Measurements from ENCODE around the gene C1QA. TPM values are rescaled to one million over a fixed set of nuclear protein-coding genes. Genes with fewer than 3 reads are reported as not detected.
A peak's percentile ranks its signal among the peaks of the same experiment; 100 is the strongest.
"Not testable (repeated sequence)": the region's sequence is repeated elsewhere in the genome, so short reads cannot be mapped to it uniquely, and the experiment has no call there.

C1QA gene
- total and polyA plus RNA-seq, 4 donors = 23.3 to 66.2 (median 36.5) TPM

DNA sequence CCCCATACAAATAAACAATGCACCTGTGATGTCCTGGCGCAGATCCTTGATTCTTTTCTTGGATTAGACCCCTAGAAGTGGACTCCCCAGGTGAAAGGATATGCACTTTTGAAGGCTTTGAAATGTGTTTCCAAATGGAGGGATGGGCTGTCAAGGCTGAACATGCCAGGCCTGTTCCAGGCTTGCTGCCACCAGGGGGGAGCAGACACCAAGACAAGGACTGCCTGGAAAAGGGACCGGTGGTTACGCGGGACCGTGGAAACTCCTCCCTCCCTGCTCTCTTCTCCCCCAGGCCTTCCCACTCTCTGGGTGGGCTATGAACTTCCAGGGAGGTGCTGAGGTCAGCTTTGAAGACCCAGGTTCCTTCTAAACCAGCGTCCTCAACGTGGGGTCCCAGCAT, 29.3 kb downstream of the C1QA start:
- Histone ChIP-seq H3K27ac (ENCODE audit: low read depth, low read length) (no peak overlapping the region), H3K36me3 (ENCODE audit: control insufficient read depth, insufficient read depth, low read length) (no peaks in the 10 kb centered on the region), H3K9me3 (ENCODE audit: control insufficient read depth, insufficient read depth, low read length) (no peaks in the 10 kb centered on the region), H3K4me1 (ENCODE audit: control insufficient read depth, insufficient read depth, low read length) (peaks cover 7% of the 10 kb centered on the region), H3K27me3 (ENCODE audit: control insufficient read depth, insufficient read depth, low read length) (no peaks in the 10 kb centered on the region), H3K4me3 (ENCODE audit: low read depth, low read length) (no peak overlapping the region)
- 28% methylated on average over 5 of the region's 7 CpGs for WGBS (ENCODE audit: insufficient coverage)
- DNase-seq (ENCODE audit: low read depth in 4 of 6, low spot score in 6 of 6) = peak in 2 of 6 donors; percentile 77 to 82

DNA sequence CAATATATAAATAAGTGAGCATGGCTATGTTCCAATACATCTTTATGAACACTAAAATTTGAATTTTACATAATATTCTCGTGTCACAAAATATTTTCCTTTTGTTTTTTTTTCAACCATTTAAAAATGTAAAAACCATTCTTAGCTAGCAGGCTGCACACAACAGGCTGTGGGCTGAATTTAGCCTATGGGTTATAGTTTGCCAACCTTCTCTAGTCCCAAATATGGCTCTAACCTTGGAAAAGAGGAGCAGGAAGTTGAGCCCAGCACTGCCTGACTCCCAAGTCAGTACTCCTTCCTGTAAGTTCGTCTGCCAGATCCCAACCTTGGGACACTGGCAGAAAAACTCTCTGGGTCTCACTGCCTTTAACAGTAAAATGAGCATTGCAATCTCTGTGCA, 30.0 kb downstream of the C1QA start:
- WGBS (ENCODE audit: insufficient coverage) = 78% methylated on average over 2 of the region's 2 CpGs
- H3K27ac ChIP-seq (ENCODE audit: low read depth, low read length) = no peak overlapping the region
- H3K9me3 ChIP-seq (ENCODE audit: control insufficient read depth, insufficient read depth, low read length) = no peaks in the 10 kb centered on the region
- H3K4me3 ChIP-seq (ENCODE audit: low read depth, low read length) = no peak overlapping the region
- no peaks in the 10 kb centered on the region for H3K36me3 ChIP-seq (ENCODE audit: control insufficient read depth, insufficient read depth, low read length)
- peaks cover 2% of the 10 kb centered on the region for H3K27me3 ChIP-seq (ENCODE audit: control insufficient read depth, insufficient read depth, low read length)
- H3K4me1 ChIP-seq (ENCODE audit: control insufficient read depth, insufficient read depth, low read length) = peaks cover 7% of the 10 kb centered on the region
- no peak for DNase-seq (ENCODE audit: low read depth in 4 of 6, low spot score in 6 of 6)

DNA sequence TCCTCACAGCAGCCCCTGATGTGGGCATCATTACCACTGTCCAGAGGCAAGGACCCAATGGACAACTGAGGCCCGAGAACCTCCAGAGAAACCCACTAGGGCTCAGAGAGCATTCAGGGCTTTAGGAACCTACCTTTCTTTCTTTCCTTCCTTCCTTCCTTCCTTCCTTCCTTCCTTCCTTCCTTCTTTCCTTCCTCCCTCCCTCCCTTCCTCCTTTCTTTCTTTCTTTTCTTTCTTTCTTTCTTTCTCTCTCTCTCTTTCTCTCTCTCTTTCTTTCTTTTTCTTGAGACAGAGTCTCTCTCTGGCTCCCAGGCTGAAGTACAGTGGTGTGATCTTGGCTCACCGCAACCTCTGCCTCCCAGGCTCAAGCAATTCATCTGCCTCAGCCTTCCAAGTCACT, 32.4 kb downstream of the C1QA start:
- H3K27ac ChIP-seq (ENCODE audit: low read depth, low read length); H3K27me3 ChIP-seq (ENCODE audit: control insufficient read depth, insufficient read depth, low read length); H3K4me3 ChIP-seq (ENCODE audit: low read depth, low read length); H3K9me3 ChIP-seq (ENCODE audit: control insufficient read depth, insufficient read depth, low read length); DNase-seq (ENCODE audit: low read depth in 4 of 6, low spot score in 6 of 6); H3K36me3 ChIP-seq (ENCODE audit: control insufficient read depth, insufficient read depth, low read length): not testable (repeated sequence)
- 95% methylated on average over 2 of the region's 2 CpGs for WGBS (ENCODE audit: insufficient coverage)
- H3K4me1 ChIP-seq (ENCODE audit: control insufficient read depth, insufficient read depth, low read length) = peaks cover 19% of the 10 kb centered on the region

DNA sequence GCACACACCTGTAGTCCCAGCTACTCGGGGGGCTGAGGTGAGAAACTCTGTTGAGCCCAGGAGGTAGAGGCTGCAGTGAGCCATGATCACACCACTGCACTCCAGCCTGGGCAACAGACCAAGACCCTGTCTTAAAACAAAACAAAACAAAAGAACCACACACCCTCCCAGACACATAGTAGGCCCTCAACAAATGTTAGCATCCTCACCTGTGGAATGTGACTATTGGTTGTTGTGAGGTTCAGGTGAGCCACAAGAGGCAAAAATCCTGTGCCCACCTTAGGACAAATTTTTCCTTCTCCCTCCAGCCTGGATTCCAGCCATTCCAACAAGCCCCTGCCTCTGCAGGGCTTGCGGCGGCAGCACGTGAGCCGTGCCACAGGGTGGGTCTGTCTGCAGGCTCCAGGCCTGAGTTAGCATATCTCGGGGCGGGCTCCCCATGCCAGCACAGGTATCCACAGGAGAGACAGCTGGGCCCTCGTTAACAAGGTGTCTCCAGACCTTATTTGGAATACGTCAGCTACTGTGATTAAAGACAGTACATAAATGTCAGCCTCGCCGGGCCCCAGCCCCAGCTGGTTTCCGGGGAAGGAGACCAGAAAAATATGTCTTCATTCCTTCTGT, 34.0 kb downstream of the C1QA start:
- Histone ChIP-seq H3K9me3 (ENCODE audit: control insufficient read depth, insufficient read depth, low read length) (no peaks in the 10 kb centered on the region), H3K27ac (ENCODE audit: low read depth, low read length) (no peak overlapping the region), H3K36me3 (ENCODE audit: control insufficient read depth, insufficient read depth, low read length) (no peaks in the 10 kb centered on the region), H3K4me1 (ENCODE audit: control insufficient read depth, insufficient read depth, low read length) (peaks cover 19% of the 10 kb centered on the region), H3K4me3 (ENCODE audit: low read depth, low read length) (no peak overlapping the region), H3K27me3 (ENCODE audit: control insufficient read depth, insufficient read depth, low read length) (peaks cover 2% of the 10 kb centered on the region)
- WGBS (ENCODE audit: insufficient coverage) = 47% methylated on average over 11 of the region's 12 CpGs
- DNase-seq (ENCODE audit: low read depth in 4 of 6, low spot score in 6 of 6) = no peak

DNA sequence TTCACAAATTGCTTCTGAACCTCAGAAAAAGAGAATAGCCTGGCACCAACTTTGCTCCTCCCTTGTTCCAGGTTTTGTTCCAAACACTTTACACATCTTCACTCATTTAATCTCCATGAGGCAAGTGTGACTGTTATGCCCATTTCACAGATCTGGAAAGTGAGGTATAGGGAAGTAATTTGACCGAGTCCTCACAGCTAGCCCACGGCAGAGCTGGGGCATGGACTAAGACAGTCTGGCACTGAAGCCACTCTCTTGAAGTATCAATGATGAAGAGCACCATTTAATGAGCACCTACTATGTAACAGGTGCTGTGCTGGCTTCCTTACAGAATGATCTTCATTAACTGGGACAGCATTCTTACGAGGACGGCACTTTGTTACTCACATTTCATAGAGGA, 35.6 kb downstream of the C1QA start:
- H3K4me1 ChIP-seq (ENCODE audit: control insufficient read depth, insufficient read depth, low read length) = peaks cover 20% of the 10 kb centered on the region
- no peak for DNase-seq (ENCODE audit: low read depth in 4 of 6, low spot score in 6 of 6)
- no peak overlapping the region for H3K4me3 ChIP-seq (ENCODE audit: low read depth, low read length)
- no peaks in the 10 kb centered on the region for H3K9me3 ChIP-seq (ENCODE audit: control insufficient read depth, insufficient read depth, low read length)
- no peaks in the 10 kb centered on the region for H3K36me3 ChIP-seq (ENCODE audit: control insufficient read depth, insufficient read depth, low read length)
- peaks cover 2% of the 10 kb centered on the region for H3K27me3 ChIP-seq (ENCODE audit: control insufficient read depth, insufficient read depth, low read length)
- WGBS (ENCODE audit: insufficient coverage) = 93% methylated on average over 2 of the region's 4 CpGs
- H3K27ac ChIP-seq (ENCODE audit: low read depth, low read length) = no peak overlapping the region

DNA sequence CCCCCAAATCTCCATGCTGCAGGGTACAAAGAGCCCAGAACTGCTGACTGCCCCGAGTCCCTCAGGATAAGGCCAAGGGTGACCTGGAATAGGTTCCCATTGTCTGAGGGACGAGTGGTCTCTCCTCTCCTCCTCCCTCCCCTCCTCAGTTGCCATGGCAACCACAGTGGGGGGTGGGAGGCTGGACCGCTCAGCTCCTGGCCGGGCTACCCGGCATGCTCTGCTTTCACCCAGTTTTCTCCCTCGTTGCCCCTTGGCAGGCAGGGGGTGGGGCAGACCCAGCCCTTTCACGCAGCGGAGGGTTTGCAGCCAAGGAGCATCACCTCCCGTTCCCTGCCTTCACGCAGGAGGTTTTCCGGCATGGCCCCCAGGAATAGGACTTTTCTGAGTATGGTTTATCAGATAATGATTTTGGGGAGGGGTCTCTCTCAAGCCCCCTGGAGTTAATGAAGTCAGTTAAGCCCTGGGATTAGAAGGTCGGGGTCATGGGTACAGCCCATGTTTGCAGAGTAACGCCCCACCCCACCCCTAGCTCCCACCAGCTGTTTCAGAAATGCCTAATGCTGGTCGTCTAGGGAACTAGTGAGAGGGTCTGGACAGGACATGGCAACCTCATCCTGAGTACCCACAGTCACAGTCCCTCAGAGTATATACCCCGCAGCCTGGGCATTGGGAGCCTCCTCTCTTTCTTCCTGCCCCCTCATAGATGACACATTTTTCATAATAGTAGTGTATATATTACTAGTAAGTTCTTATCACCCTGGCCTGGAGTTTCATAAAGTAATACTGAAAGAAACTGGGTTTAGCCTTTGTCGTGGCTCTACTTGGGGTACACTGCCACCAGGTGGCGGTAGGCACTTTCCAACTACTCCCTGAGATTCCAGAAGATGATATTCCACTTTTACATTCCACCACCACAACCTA, 37.3 kb downstream of the C1QA start:
- Histone ChIP-seq H3K27me3 (ENCODE audit: control insufficient read depth, insufficient read depth, low read length) (peaks cover 2% of the 10 kb centered on the region), H3K4me3 (ENCODE audit: low read depth, low read length) (peak overlapping the region; percentile 7), H3K27ac (ENCODE audit: low read depth, low read length) (no peak overlapping the region), H3K36me3 (ENCODE audit: control insufficient read depth, insufficient read depth, low read length) (no peaks in the 10 kb centered on the region), H3K9me3 (ENCODE audit: control insufficient read depth, insufficient read depth, low read length) (no peaks in the 10 kb centered on the region), H3K4me1 (ENCODE audit: control insufficient read depth, insufficient read depth, low read length) (peaks cover 32% of the 10 kb centered on the region)
- WGBS (ENCODE audit: insufficient coverage) = 3% methylated on average over 10 of the region's 17 CpGs
- peak in 4 of 6 donors; percentile 53 to 94 (median 76) for DNase-seq (ENCODE audit: low read depth in 4 of 6, low spot score in 6 of 6)

DNA sequence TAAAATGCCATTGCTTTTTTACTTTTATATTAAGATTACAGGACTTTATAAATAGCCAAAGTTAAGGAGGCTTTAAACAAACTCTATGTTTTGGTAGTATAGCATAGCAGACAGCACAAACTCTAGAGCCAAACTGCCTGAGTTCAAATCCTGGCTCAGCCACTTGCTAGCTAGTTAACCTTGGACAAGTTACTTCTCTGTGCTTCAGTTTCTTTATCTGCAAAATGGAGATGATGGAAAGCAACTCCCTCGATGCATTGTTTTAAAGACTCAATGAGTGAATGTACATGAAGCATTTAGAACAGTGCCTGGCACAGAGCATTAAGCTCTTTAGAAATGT, 38.0 kb downstream of the C1QA start:
- H3K36me3 ChIP-seq (ENCODE audit: control insufficient read depth, insufficient read depth, low read length) = no peaks in the 10 kb centered on the region
- H3K27me3 ChIP-seq (ENCODE audit: control insufficient read depth, insufficient read depth, low read length) = peaks cover 2% of the 10 kb centered on the region
- 50% methylated on average over 1 of the region's 1 CpG for WGBS (ENCODE audit: insufficient coverage)
- no peaks in the 10 kb centered on the region for H3K9me3 ChIP-seq (ENCODE audit: control insufficient read depth, insufficient read depth, low read length)
- DNase-seq (ENCODE audit: low read depth in 4 of 6, low spot score in 6 of 6) = no peak
- no peak overlapping the region for H3K27ac ChIP-seq (ENCODE audit: low read depth, low read length)
- peaks cover 32% of the 10 kb centered on the region for H3K4me1 ChIP-seq (ENCODE audit: control insufficient read depth, insufficient read depth, low read length)
- H3K4me3 ChIP-seq (ENCODE audit: low read depth, low read length) = no peak overlapping the region

DNA sequence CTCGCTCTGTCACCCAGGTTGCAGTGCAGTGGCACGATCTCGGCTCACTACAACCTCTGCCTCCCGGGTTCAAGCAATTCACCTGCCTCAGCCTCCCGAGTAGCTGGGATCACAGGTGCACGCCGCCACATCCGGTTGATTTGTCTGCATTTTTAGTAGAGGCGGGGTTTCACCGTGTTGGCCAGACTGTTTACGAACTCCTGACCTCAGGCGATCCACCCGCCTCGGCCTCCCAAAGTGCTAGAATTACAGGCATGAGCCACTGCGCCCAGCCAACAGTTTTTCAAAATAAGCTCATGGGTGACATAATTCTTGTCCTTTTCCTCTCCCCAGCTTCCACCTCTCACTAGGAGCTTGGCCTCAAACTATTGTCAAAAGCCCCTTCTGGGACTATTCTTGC, 39.7 kb downstream of the C1QA start:
- H3K36me3 ChIP-seq (ENCODE audit: control insufficient read depth, insufficient read depth, low read length); H3K4me3 ChIP-seq (ENCODE audit: low read depth, low read length); H3K27me3 ChIP-seq (ENCODE audit: control insufficient read depth, insufficient read depth, low read length); H3K27ac ChIP-seq (ENCODE audit: low read depth, low read length); H3K9me3 ChIP-seq (ENCODE audit: control insufficient read depth, insufficient read depth, low read length); DNase-seq (ENCODE audit: low read depth in 4 of 6, low spot score in 6 of 6): not testable (repeated sequence)
- 92% methylated on average over 15 of the region's 15 CpGs for WGBS (ENCODE audit: insufficient coverage)
- H3K4me1 ChIP-seq (ENCODE audit: control insufficient read depth, insufficient read depth, low read length) = peaks cover 47% of the 10 kb centered on the region

DNA sequence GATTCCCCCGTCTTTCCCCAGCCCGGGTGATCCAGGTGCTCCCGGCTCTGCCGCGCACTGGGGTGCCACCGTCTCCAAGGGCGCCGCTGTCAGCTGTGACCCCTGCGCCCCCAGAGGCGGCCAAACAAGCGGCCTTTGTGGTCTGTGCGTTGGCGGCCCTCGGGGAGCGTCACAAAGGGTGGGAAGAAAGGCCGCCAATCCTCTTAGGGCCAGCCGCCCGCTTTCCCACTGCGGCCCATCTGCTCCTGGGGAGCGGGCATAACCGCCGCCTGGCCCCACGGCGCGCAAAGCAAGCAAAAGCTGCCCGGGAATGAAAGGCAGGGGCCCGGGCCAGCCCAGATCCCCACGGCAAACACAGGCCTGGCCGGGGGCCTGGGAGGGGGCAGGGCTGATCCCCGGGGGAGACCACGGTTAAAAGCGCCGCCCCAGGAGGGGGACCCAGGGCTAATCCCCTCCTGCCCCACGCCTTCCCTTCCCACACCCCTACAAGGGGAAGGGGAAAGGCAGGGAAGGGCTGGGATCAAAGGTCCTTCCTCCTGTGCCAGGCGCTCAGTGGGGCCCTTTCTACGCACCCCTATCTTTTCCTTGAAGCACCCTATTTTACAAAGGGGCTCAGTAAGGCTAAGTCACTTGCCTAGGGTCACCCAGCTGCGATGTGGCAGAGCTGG, 40.6 kb downstream of the C1QA start:
- Histone ChIP-seq H3K36me3 (ENCODE audit: control insufficient read depth, insufficient read depth, low read length) (no peaks in the 10 kb centered on the region), H3K4me1 (ENCODE audit: control insufficient read depth, insufficient read depth, low read length) (peaks cover 47% of the 10 kb centered on the region), H3K27ac (ENCODE audit: low read depth, low read length) (peak overlapping the region; percentile 15), H3K9me3 (ENCODE audit: control insufficient read depth, insufficient read depth, low read length) (no peaks in the 10 kb centered on the region), H3K4me3 (ENCODE audit: low read depth, low read length) (no peak overlapping the region), H3K27me3 (ENCODE audit: control insufficient read depth, insufficient read depth, low read length) (no peaks in the 10 kb centered on the region)
- DNase-seq (ENCODE audit: low read depth in 4 of 6, low spot score in 6 of 6) = peak in 2 of 6 donors; percentile 55 to 71
- 20% methylated on average over 30 of the region's 37 CpGs for WGBS (ENCODE audit: insufficient coverage)

Measured in spinal cord (tissue), 10 donors.